ENCODE results near the gene PCDHGA6.
"Not testable (repeated sequence)": the region's sequence is repeated elsewhere in the genome, so short reads cannot be mapped to it uniquely, and the experiment has no call there.

The PCDHGA6 gene

DNA sequence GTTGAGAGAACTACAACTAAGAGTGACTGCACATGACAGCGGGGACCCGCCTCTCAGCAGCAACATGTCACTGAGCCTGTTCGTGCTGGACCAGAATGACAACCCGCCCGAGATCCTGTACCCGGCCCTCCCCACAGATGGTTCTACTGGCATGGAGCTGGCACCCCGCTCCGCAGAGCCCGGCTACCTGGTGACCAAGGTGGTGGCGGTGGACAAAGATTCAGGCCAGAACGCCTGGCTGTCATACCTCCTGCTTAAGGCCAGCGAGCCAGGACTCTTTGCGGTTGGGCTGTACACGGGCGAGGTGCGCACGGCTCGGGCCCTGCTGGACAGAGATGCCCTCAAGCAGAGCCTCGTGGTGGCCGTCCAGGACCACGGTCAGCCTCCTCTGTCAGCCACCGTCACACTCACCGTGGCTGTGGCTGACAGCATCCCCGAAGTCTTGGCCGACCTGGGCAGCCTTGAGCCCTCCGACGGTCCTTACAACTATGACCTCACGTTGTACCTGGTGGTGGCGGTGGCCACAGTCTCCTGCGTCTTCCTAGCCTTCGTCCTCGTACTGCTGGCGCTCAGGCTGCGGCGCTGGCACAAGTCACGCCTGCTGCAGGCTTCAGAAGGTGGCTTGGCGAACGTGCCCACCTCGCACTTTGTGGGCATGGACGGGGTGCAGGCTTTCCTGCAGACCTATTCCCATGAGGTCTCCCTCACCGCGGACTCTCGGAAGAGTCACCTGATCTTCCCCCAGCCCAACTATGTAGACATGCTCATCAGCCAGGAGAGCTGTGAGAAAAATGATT, 11.0 kb downstream of the PCDHGA6 start:
- Histone ChIP-seq H3K14ac (ENCODE audit: low read length in 2 of 2) (no peak overlapping the region), H3K9ac (ENCODE audit: low read length) (no peak overlapping the region), H4K91ac (ENCODE audit: low read length) (no peak overlapping the region), H2BK5ac (ENCODE audit: low read depth, low read length, poor library complexity, severe bottlenecking) (no peak overlapping the region), H3K18ac (ENCODE audit: low read depth in 1 of 2, low read length in 2 of 2) (no peak overlapping the region), H3K23ac (ENCODE audit: low read length in 2 of 2) (no peak overlapping the region), H3K27ac (ENCODE audit: low read length, poor library complexity, severe bottlenecking) (no peak overlapping the region), H3K9me3 (ENCODE audit: control insufficient read depth, low read length) (peaks cover 44% of the 10 kb centered on the region), H2AK5ac (ENCODE audit: low read length, severe bottlenecking) (no peak overlapping the region), H3K27me3 (ENCODE audit: control insufficient read depth in 1 of 2, insufficient read depth in 1 of 2, low read length in 2 of 2) (no peaks in the 10 kb centered on the region), H2BK12ac (ENCODE audit: low read length in 2 of 2) (no peak overlapping the region), H4K8ac (ENCODE audit: low read length) (no peak overlapping the region), H3K36me3 (ENCODE audit: control insufficient read depth in 1 of 2, insufficient read depth in 2 of 2, low read depth in 1 of 2, low read length in 2 of 2) (peaks cover 0 to 8% of the 10 kb centered on the region in 2 experiments), H2AFZ (ENCODE audit: low read depth, low read length) (no peak overlapping the region), H3K4me1 (ENCODE audit: control insufficient read depth, insufficient read depth, low read depth, low read length) (peaks cover 2% of the 10 kb centered on the region), H3K4me2 (ENCODE audit: low read length, poor library complexity, severe bottlenecking) (no peak overlapping the region), H2BK15ac (ENCODE audit: low read depth, poor library complexity, severe bottlenecking) (no peak overlapping the region), H2BK120ac (ENCODE audit: low read depth, low read length) (no peak overlapping the region), H3K79me1 (replicated peaks; ENCODE audit: low read length, poor library complexity, severe bottlenecking) (peaks cover 7% of the 10 kb centered on the region), H3K4ac (ENCODE audit: low read depth in 1 of 2, low read length in 2 of 2) (no peak overlapping the region), H3K4me3 (ENCODE audit: insufficient read depth in 1 of 2, low read depth in 1 of 2, low read length in 2 of 2) (no peak overlapping the region)
- DNase-seq = no peak
- WGBS = 92% methylated on average over 40 of the region's 43 CpGs

DNA sequence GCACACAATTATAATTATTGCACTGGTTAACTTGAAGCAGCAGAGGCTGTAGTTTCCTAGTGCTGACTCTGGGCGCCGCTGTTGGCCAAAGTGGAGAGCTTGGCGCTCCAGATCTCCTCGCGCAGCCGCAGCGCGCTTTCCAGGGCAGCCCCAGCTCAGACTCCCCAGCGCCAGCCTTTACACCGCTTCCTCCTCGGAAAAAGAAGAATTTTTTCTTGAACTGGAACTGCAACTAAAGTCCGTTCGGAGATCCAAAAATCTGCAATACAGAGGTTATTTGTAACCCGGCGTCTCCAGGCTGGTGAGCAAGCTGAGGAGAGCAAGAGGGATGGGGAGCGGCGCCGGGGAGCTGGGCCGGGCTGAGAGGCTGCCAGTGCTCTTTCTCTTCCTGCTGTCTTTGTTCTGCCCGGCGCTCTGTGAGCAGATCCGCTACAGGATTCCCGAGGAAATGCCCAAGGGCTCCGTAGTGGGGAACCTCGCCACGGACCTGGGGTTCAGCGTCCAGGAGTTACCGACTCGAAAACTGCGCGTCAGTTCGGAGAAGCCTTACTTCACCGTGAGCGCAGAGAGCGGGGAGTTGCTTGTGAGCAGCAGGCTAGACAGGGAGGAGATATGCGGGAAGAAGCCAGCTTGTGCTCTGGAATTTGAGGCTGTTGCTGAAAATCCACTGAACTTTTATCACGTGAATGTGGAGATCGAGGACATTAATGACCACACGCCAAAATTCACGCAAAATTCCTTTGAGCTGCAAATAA, 14.0 kb downstream of the PCDHGA6 start, which contains the start of gene PCDHGB4:
PCDHGB4 (plus strand) TSS at position 142 of the 755 bp plus-strand sequence; CDS start at position 329, 187 bp downstream.
- Histone ChIP-seq H3K27ac (ENCODE audit: low read length, poor library complexity, severe bottlenecking) (peak within 1 kb of the TSS; percentile 57), H3K36me3 (ENCODE audit: control insufficient read depth in 1 of 2, insufficient read depth in 2 of 2, low read depth in 1 of 2, low read length in 2 of 2) (peaks cover 0 to 14% of the 10 kb centered on the region in 2 experiments), H3K79me1 (replicated peaks; ENCODE audit: low read length, poor library complexity, severe bottlenecking) (peaks cover 12% of the 10 kb centered on the region), H3K9me3 (ENCODE audit: control insufficient read depth, low read length) (peaks cover 62% of the 10 kb centered on the region), H3K4me3 (ENCODE audit: insufficient read depth in 1 of 2, low read depth in 1 of 2, low read length in 2 of 2) (peak within 1 kb of the TSS; percentile 47 to 62)
- not testable (repeated sequence) for H3K4me2 ChIP-seq (ENCODE audit: low read length, poor library complexity, severe bottlenecking); H3K27me3 ChIP-seq (ENCODE audit: control insufficient read depth in 1 of 2, insufficient read depth in 1 of 2, low read length in 2 of 2); H3K14ac ChIP-seq (ENCODE audit: low read length in 2 of 2); H2BK120ac ChIP-seq (ENCODE audit: low read depth, low read length); H4K8ac ChIP-seq (ENCODE audit: low read length); H2BK15ac ChIP-seq (ENCODE audit: low read depth, poor library complexity, severe bottlenecking); H3K18ac ChIP-seq (ENCODE audit: low read depth in 1 of 2, low read length in 2 of 2); H2BK5ac ChIP-seq (ENCODE audit: low read depth, low read length, poor library complexity, severe bottlenecking); H3K9ac ChIP-seq (ENCODE audit: low read length); H2AK5ac ChIP-seq (ENCODE audit: low read length, severe bottlenecking); H2BK12ac ChIP-seq (ENCODE audit: low read length in 2 of 2); H3K4ac ChIP-seq (ENCODE audit: low read depth in 1 of 2, low read length in 2 of 2); H4K91ac ChIP-seq (ENCODE audit: low read length); H3K23ac ChIP-seq (ENCODE audit: low read length in 2 of 2); H2AFZ ChIP-seq (ENCODE audit: low read depth, low read length); H3K4me1 ChIP-seq (ENCODE audit: control insufficient read depth, insufficient read depth, low read depth, low read length)
- peak; percentile 74 for DNase-seq
- 21% methylated on average over 10 of the region's 40 CpGs for WGBS

DNA sequence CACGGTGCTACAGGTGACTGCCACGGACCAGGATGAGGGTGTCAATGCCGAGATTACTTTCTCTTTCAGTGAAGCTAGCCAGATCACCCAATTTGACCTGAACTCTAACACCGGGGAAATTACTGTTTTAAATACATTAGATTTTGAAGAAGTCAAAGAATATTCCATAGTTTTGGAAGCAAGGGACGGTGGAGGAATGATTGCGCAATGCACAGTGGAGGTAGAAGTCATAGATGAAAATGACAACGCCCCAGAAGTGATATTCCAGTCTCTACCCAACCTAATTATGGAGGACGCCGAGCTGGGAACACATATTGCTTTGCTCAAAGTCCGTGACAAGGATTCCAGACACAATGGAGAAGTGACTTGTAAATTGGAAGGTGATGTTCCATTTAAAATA, 15.0 kb downstream of the PCDHGA6 start:
- peaks cover 3% of the 10 kb centered on the region for H3K4me1 ChIP-seq (ENCODE audit: control insufficient read depth, insufficient read depth, low read depth, low read length)
- H3K9ac ChIP-seq (ENCODE audit: low read length) = no peak overlapping the region
- H3K14ac ChIP-seq (ENCODE audit: low read length in 2 of 2) = no peak overlapping the region
- H4K91ac ChIP-seq (ENCODE audit: low read length) = no peak overlapping the region
- H3K18ac ChIP-seq (ENCODE audit: low read depth in 1 of 2, low read length in 2 of 2) = no peak overlapping the region
- no peak overlapping the region for H2BK12ac ChIP-seq (ENCODE audit: low read length in 2 of 2)
- H2BK15ac ChIP-seq (ENCODE audit: low read depth, poor library complexity, severe bottlenecking) = no peak overlapping the region
- H2AFZ ChIP-seq (ENCODE audit: low read depth, low read length) = no peak overlapping the region
- 97% methylated on average over 7 of the region's 10 CpGs for WGBS
- peaks cover 18% of the 10 kb centered on the region for H3K79me1 ChIP-seq (replicated peaks; ENCODE audit: low read length, poor library complexity, severe bottlenecking)
- H2AK5ac ChIP-seq (ENCODE audit: low read length, severe bottlenecking) = no peak overlapping the region
- no peak overlapping the region for H3K4me2 ChIP-seq (ENCODE audit: low read length, poor library complexity, severe bottlenecking)
- no peaks in the 10 kb centered on the region for H3K27me3 ChIP-seq (ENCODE audit: control insufficient read depth in 1 of 2, insufficient read depth in 1 of 2, low read length in 2 of 2)
- no peak overlapping the region for H2BK120ac ChIP-seq (ENCODE audit: low read depth, low read length)
- no peak overlapping the region for H2BK5ac ChIP-seq (ENCODE audit: low read depth, low read length, poor library complexity, severe bottlenecking)
- DNase-seq = no peak
- H3K27ac ChIP-seq (ENCODE audit: low read length, poor library complexity, severe bottlenecking) = no peak overlapping the region
- no peak overlapping the region for H3K4ac ChIP-seq (ENCODE audit: low read depth in 1 of 2, low read length in 2 of 2)
- H3K36me3 ChIP-seq (ENCODE audit: control insufficient read depth in 1 of 2, insufficient read depth in 2 of 2, low read depth in 1 of 2, low read length in 2 of 2) = peaks cover 0 to 22% of the 10 kb centered on the region in 2 experiments
- H3K9me3 ChIP-seq (ENCODE audit: control insufficient read depth, low read length) = peaks cover 63% of the 10 kb centered on the region
- no peak overlapping the region for H3K23ac ChIP-seq (ENCODE audit: low read length in 2 of 2)
- peak overlapping the region in 1 of 2 experiments; percentile 59 for H3K4me3 ChIP-seq (ENCODE audit: insufficient read depth in 1 of 2, low read depth in 1 of 2, low read length in 2 of 2)
- H4K8ac ChIP-seq (ENCODE audit: low read length) = no peak overlapping the region

Measured in mesenchymal stem cell (in vitro differentiated cells and primary cell).